GM20431 (cell line): ENCODE measurements around the gene LIMK1.
"Not testable (repeated sequence)": the region's sequence is repeated elsewhere in the genome, so short reads cannot be mapped to it uniquely, and the experiment has no call there.

ENCODE experiments used
- in situ Hi-C: fragments of 300-500 bp; cut with MseI, MboI; formaldehyde crosslinking; loops from one replicate; pipeline ENCODE4 v1.15.0; 2020; ENCODE audit warnings: low sequenced_read_pairs; ENCODE audit not compliant: unreplicated experiment

LIMK1 gene

DNA sequence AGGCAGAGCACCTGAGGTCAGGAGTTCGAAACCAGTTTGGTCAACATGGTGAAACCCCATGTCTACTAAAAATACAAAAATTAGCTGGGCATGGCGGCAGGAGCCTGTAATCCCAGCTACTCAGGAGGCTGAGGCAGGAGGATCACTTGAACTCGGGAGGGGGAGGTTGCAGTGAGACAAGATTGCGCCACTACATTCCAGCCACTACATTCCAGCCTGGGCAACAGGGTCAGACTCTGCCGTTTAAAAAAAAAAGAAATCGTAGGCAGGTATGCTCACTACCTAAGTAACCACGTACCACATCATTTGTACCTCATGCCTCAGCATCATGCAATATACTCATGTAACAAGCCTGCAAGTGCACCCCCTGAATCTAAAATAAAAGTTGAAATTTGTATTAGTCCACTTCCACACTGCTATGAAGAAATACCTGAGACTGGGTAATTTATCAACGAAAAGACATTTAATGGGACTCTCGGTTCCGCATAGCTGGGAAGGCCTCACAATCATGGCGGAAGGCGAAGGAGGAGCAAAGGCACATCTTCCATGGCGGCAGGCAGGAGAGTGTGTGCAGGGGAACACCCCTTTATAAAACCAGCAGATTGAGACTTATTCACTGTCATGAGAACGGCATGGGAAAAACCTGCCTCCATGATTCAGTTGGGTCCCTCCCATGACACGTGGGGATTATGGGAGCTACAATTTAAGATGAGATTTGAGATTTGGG is 82.4 kb downstream of the LIMK1 start:
- in situ Hi-C loops, result no loop called here

DNA sequence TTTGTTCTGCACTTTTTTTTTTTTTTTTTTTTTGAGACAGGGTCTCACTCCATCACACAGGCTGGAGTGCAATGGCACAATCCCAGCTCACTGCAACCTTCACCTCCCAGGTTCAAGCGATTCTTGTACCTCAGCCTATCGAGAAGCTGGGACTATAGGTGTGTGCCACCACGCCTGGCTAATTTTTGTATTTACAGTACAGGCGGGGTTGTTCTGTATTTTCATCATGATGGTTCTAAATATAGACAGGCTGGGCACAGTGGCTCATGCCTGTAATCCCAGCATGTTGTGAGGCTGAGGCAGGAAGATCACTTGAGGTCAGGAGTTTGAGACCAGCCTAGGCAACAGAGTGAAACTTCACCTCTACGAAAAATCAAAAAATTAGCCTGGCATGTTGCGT is 83.7 kb downstream of the LIMK1 start:
- in situ Hi-C loops, result not testable (repeated sequence)
